GOT3 (cell line): ENCODE data around the gene UBE2D1.
A peak's percentile ranks its signal among the peaks of the same experiment; 100 is the strongest.
"Not testable (repeated sequence)": the region's sequence is repeated elsewhere in the genome, so short reads cannot be mapped to it uniquely, and the experiment has no call there.

Experiments
- DNase-seq: peaks from one replicate; lab custom pipeline; 2025; ENCODE audit warnings: mixed read lengths; lab: John Stamatoyannopoulos, UW

Gene UBE2D1

GRCh38 chr10:58384095-58384494, 49.3 kb downstream of the UBE2D1 start:
- no peak for DNase-seq

- DNase-seq: no peak
Measured at GRCh38 chr10:58384544-58384998, 49.8 kb downstream of the UBE2D1 start.

- DNase-seq: peak; percentile 84
Measured at GRCh38 chr10:58384999-58385783, 50.4 kb downstream of the UBE2D1 start, which contains the start of gene TFAM. Gene TFAM, plus strand, starts transcription at chr10:58385410. Its CDS starts 138 bp downstream, at chr10:58385548.

- DNase-seq: no peak
Measured at GRCh38 chr10:58385784-58386112, 50.9 kb downstream of the UBE2D1 start.

GRCh38 chr10:58389024-58389423, 54.2 kb downstream of the UBE2D1 start:
- no peak for DNase-seq

GRCh38 chr10:58393317-58393716, 58.5 kb downstream of the UBE2D1 start:
- no peak for DNase-seq

- DNase-seq: no peak
Measured at GRCh38 chr10:58394471-58394870, 59.7 kb downstream of the UBE2D1 start.

GRCh38 chr10:58396057-58396456, 61.3 kb downstream of the UBE2D1 start:
- no peak for DNase-seq

GRCh38 chr10:58397830-58398229, 63.0 kb downstream of the UBE2D1 start:
- no peak for DNase-seq

- DNase-seq: no peak
Measured at GRCh38 chr10:58399410-58399809, 64.6 kb downstream of the UBE2D1 start.

GRCh38 chr10:58400609-58401008, 65.8 kb downstream of the UBE2D1 start:
- no peak for DNase-seq

- no peak for DNase-seq
Measured at GRCh38 chr10:58404001-58404400, 69.2 kb downstream of the UBE2D1 start.

- no peak for DNase-seq
Measured at GRCh38 chr10:58409956-58410610, 75.3 kb downstream of the UBE2D1 start.

GRCh38 chr10:58412502-58412961, 77.7 kb downstream of the UBE2D1 start:
- peak; percentile 26 for DNase-seq

- no peak for DNase-seq
Measured at GRCh38 chr10:58414270-58415041, 79.7 kb downstream of the UBE2D1 start.

- DNase-seq: no peak
Measured at GRCh38 chr10:58415757-58416156, 81.0 kb downstream of the UBE2D1 start.

- DNase-seq: not testable (repeated sequence)
Measured at GRCh38 chr10:58417902-58418301, 83.1 kb downstream of the UBE2D1 start.
